ENCODE data around the gene TBK1. TPM values are rescaled to one million over a fixed set of nuclear protein-coding genes. Genes with fewer than 3 reads are reported as not detected.

TBK1 gene
- total and polyA plus RNA-seq, 9 of the 15 experiments (the other 6 are each of a cell fraction or from before 2014, with no cell fraction given) = 20.4 to 42.0 (median 27.8) TPM

- TF ChIP-seq E2F8 (IDR thresholded peaks at IDR 0.05; ENCODE audit: low read depth, partially characterized antibody) = no peak
- TF ChIP-seq HOXB6 (CRISPR knock-in tag; IDR thresholded peaks at IDR 0.05; ENCODE audit: borderline replicate concordance) = no peak; the same call in 1 of the 2 replicates
- peak; percentile 88; the same call in 1 of the 2 replicates for TF ChIP-seq ATF7 (IDR thresholded peaks at IDR 0.05)
- no peak; the same call in 1 of the 2 replicates for TF ChIP-seq NR2C2 (CRISPR knock-in tag; IDR thresholded peaks at IDR 0.05)
- peak; percentile 87 for TF ChIP-seq NR2C2 (tag; IDR thresholded peaks at IDR 0.05)
- TF ChIP-seq GABPB2 (CRISPR knock-in tag; conservative IDR thresholded peaks at IDR 0.05) = no peak
- no peak for TF ChIP-seq MIER1 (IDR thresholded peaks at IDR 0.05; ENCODE audit: low read depth)
- TF ChIP-seq E2F4 (CRISPR knock-in tag; IDR thresholded peaks at IDR 0.05; ENCODE audit: low read depth) = peak; percentile 29; the same call in 1 of the 2 replicates
- TF ChIP-seq ZNF449 (CRISPR knock-in tag; IDR thresholded peaks at IDR 0.05) = no peak
- no peak for TF ChIP-seq KLF13 (tag; IDR thresholded peaks at IDR 0.05; ENCODE audit: borderline replicate concordance, low read depth)
- no peak for TF ChIP-seq STAT5A (IDR thresholded peaks at IDR 0.05; ENCODE audit: borderline replicate concordance, low read length)
- TF ChIP-seq NCOA4 (IDR thresholded peaks at IDR 0.05; ENCODE audit: partially characterized antibody) = no peak
- TF ChIP-seq NFIX (CRISPR knock-in tag; IDR thresholded peaks at IDR 0.05; ENCODE audit: low read depth) = no peak
- no peak for TF ChIP-seq MAFF (IDR thresholded peaks at IDR 0.05; ENCODE audit: low read length)
- no peak for TF ChIP-seq FOXJ3 (CRISPR knock-in tag; IDR thresholded peaks at IDR 0.05)
- TF ChIP-seq STAT6 (CRISPR knock-in tag; IDR thresholded peaks at IDR 0.05) = no peak
- peak; percentile 74; the same call in 1 of the 2 replicates for TF ChIP-seq HDAC8 (tag; IDR thresholded peaks at IDR 0.05)
- TF ChIP-seq PRMT5 (CRISPR knock-in tag; IDR thresholded peaks at IDR 0.05) = no peak
- no peak for TF ChIP-seq E2F5 (CRISPR knock-in tag; IDR thresholded peaks at IDR 0.05)
Measured at GRCh38 chr12:64404470-64405256, 47.3 kb upstream of the TBK1 start (continued).
